DMS53 treated with DMSO at 0.1 percent for 48 hours (cell line): ENCODE results near the gene SPAG4.

Source experiments
- DNase-seq: peaks from one replicate; lab custom pipeline; 2025; ENCODE audit not compliant: unreplicated experiment; lab: John Stamatoyannopoulos, UW

Gene SPAG4

DNA sequence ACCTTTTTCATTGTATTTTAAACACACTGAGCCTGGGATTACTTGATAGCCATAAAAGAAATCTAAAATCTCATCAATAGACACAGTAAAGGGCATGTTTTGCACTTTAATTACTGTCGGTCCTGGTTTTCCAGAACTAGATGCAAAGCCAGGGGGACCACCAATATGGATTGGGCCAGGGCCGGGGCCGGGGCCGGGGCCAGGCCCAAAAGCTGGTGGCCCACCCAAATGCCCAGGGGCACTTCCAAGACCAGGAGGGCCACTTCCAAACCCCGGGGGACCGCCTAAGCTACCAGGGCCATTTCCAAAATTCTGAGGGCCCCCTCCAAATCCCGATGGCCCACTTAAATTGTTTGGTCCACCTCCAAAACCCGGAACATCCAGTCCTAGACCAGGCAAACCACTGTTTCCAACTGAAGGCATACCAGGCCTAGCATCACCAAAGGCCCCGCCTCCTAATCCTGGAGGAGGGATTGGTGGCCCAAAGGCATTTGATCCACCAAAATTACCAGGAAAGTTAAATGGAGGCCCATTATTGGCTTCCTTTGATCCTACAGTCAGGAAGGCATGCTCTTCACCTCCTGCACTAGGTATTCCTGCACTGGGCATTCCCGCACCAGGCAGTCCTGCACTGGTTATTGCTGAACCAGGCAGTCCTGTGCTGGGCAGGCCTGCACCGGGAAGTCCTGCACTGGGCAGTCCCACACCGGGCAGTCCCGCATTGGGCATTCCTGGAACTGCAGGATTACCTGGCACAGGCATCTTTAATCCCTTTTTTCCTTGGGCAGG, 37.2 kb downstream of the SPAG4 start:
- DNase-seq, result no peak

DNA sequence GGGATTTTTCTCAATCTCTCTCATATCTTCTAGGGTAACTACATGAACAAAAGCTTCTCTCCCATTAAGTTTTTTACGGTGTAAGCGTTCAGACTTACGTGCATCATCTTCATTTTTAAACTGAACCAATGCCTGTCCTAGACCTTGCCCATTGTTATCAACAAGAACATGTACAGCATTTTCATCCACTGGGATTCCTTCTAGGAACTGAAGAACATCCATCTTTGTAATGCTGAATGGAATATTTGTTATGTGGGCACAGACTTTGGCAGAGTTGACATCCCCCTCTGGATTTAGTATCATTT, 37.8 kb downstream of the SPAG4 start:
- no peak for DNase-seq

- DNase-seq, result no peak
Observed at GRCh38 chr20:35653893-35654292, 38.3 kb downstream of the SPAG4 start.

DNA sequence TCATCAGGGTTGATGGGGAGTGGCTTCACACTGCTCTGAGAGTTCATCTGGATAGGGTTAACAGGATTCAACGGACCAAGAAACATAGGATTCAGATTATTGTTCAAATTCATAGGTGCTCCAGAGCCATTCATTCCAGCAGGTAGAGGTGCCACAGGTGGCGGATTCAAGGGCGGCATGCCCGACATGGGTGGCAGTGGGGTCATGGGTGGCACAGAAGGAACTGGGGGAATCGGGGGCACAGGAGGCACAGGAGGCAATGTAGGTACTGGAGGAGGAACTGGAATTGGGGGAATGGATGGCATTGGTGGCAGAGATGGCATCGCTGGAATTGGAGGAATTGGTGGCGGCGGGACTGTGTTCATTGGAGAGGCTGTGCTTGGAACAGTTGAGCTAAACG, 38.8 kb downstream of the SPAG4 start:
- no peak for DNase-seq

DNA sequence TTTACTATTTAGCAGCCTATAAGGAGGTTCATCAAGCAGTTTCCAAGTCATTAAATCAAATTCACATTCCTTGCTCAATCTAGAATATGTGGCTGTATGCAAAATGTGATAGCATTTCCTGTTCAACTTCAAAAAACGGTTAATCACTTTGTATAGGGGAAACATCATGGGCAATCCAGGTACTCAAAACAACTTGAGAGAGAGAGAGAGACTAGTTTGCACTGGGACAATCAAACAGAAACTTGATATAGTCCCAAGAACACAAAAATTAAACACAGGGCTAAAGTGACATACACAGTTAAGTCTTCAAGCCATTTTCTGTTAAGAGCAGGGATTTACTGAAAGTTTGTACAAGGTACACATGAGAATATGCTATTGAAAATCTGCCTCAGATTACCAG, 41.6 kb downstream of the SPAG4 start:
- DNase-seq, result no peak

DNA sequence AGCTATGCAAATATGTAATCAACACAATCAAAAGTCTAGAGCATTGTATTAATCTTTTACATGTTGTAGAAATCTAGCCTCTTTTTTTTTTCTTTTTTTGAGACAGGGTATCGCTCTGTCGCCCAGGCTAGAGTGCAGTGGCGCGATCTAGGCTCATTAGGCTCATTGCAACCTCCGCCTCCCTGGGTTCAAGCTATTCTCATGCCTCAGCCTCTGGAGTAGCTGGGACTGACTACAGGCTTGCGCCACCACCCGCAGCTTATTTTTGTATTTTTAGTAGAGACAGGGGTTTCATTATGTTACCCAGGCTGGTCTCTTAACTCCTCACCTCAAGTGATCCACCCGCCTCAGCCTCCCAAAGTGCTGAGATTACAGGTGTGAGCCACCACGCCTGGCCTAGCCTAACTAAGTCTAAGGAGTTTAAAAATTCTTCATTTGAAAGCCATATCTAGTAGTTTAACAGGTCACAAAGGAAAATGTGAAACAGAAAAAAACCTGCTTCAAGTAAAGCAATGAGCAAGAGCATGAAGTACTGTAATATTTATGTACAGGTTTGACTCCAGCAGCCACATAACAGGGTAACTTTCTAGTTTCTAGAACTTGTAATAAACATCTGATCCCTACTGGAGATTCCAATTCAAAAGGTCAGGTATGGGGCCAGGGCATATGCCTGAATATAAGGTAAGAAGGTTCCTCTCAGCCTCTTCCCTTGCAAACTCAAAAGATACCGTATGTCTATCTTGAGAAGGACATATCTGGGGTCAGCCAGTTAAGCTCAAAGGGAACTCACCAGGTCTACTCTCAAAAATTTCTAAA, 44.7 kb downstream of the SPAG4 start:
- DNase-seq, result no peak

- no peak for DNase-seq
Observed at GRCh38 chr20:35661053-35661452, 45.4 kb downstream of the SPAG4 start.

- no peak for DNase-seq
Observed at GRCh38 chr20:35661908-35662307, 46.3 kb downstream of the SPAG4 start.

GRCh38 chr20:35662551-35662950, 46.9 kb downstream of the SPAG4 start:
- DNase-seq, result no peak

DNA sequence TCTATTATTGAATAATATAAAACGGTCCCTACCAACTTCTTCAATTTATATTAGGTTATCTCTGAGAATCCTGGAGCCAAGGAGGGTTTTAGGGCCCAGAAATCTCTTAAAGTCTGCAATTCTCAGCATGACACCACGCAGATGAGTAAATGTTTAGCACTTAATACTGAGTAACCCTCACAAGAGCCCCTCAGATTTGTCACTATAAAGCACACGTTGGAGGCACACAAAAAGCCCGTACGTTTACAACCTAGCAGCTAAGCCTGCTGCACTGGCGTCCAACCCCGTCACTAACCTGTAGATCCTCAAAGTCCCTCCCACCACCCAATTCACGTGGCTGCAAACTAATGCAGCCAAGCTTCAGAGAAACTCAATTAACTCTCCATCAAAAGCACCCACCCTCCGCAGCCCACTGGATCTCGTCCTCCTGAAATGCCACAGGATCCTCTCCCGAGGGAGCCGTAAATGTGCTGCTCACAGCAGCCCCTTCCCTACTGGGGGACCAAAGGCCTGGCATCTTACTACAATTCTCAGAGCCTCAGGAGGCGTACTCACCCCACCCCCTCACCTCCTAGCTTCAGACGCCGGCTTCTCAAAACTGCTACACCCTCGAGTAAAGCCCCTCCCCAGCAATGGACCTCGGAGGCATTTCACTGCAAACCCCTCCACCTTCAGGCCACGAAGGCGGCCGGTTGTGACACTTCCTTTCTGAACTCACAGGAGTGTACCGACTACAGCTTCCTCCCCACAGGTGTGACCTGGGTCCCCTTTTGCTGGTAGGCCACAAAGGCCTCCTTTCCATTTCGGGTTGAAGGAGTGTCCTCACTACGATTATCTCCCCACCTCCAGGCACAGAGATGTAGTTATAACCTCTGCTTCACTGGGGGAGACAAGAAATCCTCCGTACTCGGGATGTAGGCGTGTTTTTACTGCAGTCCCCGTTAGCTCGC, 48.2 kb downstream of the SPAG4 start:
- DNase-seq, result peak; percentile 39

- DNase-seq, result peak; percentile 86
Observed at GRCh38 chr20:35664466-35665206, 49.0 kb downstream of the SPAG4 start, which contains the start of the genes CPNE1 and RBM12. Gene CPNE1, minus strand, starts transcription at chr20:35664900. Its CDS starts 31,977 bp downstream, at chr20:35632923. Gene RBM12, minus strand, starts transcription at chr20:35664900. Its CDS starts 9,578 bp downstream, at chr20:35655322.

GRCh38 chr20:35665949-35666288, 50.3 kb downstream of the SPAG4 start:
- DNase-seq, result no peak

DNA sequence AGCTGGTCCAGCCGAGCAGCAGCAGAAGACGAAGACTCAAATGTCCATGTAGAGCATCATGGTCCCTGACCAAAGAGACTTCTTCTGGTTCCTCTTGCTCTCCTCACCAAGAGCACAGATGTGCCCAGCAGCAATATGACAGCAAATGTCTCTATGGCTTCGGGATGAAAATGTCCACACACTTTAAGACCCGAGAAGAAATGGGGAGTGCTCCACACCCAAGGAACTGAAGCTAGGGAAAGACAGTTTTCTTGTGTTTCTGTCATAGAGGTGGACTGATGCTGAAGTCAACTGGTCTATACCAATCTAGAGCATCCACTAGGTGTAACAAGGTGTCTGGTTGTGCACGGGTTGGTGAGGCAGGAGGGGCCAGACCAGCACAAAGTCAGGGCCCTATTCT, 53.6 kb downstream of the SPAG4 start:
- no peak for DNase-seq

DNA sequence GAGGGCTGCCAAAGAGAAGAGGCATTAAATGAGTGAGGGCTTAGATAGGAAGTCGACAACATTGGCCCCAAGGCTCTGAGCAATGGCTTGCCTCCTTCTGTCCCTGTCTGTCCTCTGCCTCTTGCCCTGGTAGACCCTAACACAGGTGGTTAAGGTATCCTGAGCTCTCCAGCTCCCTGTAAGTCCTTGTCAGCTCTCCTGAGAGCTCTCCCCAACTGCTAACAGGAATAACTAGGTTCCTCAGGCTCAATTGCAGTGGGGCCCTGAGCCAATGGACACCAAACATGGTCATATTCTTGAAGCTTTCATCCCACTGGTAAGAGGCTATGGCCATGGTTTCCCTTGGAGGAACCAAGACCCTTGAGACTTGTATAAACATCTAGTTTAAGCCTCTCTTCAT, 54.1 kb downstream of the SPAG4 start:
- no peak for DNase-seq
